LHCN-M2 (cell line): ENCODE measurements around the gene AGMO. TPM values are rescaled to one million over a fixed set of nuclear protein-coding genes. Genes with fewer than 3 reads are reported as not detected.
"Not testable (repeated sequence)": the region's sequence is repeated elsewhere in the genome, so short reads cannot be mapped to it uniquely, and the experiment has no call there.

ENCODE experiments used
- DNase-seq: peaks from one replicate; pipeline ENCODE4 v3.0.0-alpha.2; 2012; ENCODE audit warnings: low read depth
- total RNA-seq: library from RNA; depleted of rRNA; stranded (reverse); fragments of >200 nt; gene quantifications from 2 replicates; pipeline ENCODE4 v1.2.3, GENCODE V29; 2014

The AGMO gene
- total RNA-seq, 1 experiment from 2014 or later: not detected

DNA sequence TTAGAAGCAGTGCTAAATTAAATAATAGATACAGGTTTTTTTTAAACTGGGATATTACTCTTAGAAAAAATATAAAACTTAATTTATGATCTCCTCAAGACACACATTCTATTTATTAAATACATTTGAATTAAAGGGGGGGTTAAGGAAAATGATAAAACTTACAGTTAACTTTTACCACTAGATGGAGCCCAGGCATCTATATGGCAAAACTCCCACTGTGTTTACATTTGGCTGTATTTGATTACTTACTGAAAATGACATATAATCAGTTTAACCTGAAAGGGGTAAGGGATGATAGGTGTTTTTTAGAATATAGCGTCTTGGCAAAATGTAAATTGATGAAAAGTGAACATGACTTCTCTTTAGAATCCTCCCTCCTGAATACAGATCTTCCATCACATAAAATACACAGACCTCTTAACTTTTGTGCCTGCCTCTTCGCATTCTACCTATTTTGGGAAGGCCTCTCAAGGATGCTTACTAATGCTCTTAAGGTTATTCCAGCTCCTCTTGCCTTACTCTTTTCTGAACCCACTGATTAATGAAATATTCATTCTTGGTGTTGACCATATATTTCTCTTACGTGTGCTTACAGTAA, 235.7 kb downstream of the AGMO start:
- peak; percentile 52 for DNase-seq

DNA sequence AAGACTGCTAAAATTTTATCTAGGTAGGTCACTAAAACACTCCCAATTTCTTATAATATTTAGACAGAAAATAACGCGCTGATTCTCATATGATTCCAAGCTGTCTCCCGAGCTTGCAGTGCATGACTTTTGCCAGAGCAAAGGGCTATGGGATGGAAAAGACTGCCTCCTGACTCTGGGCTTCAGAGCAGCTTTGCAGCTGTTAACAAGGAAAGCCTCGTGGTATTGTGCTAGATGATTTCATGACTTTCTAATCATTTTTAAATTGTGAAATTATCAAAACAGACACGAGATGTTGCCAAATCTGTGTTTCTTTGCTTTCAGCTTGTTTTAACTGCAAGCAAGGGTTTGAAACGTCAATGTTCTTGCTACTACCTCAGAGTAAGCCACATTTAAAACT, 238.3 kb downstream of the AGMO start:
- peak; percentile 71 for DNase-seq

DNA sequence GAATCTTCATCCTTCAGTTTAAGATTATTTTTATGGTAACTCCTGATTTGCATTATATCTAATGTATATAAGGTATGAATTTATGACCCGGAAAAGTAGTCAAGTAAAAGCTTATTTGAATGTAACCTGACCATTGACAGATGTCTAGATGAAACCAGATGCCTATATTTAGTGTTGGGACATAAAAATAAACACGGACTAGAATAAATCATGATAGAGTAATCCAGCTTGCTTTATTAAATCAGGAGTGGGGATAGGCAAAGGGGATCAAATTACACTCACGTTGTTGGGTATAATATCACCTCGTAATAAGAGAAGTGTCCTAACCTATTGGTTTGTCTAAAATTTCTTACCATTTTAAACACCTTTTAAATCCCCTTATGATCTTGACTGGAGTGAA, 244.6 kb downstream of the AGMO start:
- DNase-seq: no peak

DNA sequence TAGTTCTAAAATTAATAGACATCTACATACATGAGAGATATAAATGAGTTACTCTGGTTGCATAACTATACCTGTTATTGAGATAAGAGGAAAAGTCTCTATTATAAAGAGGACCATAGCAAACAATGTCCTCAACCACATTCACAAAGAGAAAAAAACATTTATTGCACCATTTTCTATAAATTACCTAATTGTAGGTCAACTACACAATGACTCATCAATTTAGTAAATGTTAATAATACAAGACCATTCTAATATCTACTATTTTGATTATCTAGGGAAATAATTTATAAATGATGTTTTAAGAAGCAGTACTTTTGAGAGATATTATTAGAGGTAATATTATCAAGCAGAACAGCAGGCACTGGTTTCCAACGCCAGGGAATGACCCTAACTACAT, 246.1 kb downstream of the AGMO start:
- no peak for DNase-seq

DNA sequence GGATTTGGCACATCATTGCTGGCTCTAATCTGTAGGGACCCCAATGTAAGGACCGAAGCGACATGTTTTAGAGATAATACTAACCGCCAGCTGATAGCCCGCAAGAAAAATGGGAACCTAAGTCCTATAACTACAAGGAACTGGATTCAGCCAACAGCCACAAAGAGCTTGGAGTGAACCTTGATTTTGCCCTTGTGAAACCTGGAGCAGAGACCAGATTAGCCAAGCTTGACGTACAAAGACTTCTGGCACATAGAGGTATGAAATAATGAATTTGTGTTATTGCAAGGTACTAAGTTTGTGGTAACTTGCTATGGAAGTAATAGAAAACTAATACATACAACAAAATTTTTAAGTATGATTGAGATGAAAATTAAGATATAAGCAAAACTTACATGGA, 246.9 kb downstream of the AGMO start:
- no peak for DNase-seq

DNA sequence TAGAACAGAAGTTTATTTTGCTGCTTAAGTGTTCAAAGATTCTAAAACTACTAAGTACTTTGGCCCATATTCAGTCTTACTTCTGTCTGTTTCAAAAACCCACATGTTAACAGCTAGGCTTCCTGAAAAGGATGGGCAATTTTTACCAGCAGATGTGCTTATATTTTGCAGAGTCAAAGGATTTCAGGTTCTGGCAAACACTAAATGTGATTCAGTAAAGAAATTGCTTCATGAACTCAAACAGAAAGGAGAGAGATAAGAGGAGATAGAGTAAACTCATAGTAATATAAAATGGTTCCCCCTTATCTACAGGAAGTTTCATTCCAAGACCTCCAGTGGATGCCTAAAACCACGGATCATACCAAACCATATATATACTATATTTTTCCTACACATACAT, 248.5 kb downstream of the AGMO start:
- no peak for DNase-seq

DNA sequence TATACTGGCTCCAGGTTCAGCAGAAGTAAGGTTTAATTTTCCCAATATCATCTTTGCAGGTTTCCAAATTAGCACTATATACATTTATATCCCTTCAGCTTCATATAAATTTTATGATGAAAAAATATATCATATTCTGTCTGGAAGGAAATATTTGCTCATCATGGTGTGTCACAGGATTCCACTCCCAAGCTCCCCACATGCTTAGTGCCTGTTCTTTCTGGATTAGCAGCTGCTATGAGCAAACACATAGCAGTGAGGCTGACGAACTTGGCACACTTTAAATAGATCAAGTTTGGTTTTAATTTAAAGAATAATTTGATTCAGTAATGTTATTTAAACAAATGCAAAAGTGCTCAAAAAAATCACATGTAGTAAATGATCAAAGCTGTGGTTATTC, 251.9 kb downstream of the AGMO start:
- DNase-seq: peak; percentile 83

DNA sequence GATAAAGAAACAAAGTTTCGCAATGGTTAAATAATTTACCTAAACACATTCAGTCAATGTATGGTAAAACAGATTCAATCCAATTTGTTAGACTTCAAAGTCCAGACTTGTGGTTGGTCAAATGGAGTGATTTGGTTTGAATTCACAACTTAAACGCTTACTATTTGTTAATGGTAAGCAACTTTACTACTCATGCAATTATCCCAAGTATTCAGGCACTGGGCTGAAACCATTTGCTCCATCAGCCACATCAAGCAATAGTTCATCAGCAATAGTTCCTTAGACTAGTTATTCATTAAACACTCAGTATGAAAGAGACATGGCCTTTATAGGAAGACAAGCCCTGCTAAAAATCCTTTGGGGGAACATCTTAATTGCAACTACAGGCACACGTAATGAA, 253.0 kb downstream of the AGMO start:
- no peak for DNase-seq

DNA sequence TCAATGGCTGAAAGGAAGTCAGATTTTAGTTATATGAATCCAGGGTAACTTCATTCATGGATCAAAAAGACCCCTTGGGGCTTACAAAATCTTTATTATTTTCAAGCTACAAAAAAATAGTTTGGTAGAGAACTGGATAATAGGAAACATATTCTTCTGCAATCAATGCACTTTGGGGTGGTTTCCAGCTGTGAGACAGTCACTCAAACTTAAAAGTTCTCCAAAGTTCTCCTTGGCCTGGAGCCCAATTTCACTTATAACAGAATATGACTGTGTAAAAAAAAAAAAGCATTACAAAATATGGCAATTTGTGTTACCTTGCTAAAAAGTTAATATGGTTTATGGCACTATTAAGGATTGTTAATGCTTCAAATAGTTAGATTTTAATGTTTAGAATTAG, 255.5 kb downstream of the AGMO start:
- DNase-seq: peak; percentile 14

DNA sequence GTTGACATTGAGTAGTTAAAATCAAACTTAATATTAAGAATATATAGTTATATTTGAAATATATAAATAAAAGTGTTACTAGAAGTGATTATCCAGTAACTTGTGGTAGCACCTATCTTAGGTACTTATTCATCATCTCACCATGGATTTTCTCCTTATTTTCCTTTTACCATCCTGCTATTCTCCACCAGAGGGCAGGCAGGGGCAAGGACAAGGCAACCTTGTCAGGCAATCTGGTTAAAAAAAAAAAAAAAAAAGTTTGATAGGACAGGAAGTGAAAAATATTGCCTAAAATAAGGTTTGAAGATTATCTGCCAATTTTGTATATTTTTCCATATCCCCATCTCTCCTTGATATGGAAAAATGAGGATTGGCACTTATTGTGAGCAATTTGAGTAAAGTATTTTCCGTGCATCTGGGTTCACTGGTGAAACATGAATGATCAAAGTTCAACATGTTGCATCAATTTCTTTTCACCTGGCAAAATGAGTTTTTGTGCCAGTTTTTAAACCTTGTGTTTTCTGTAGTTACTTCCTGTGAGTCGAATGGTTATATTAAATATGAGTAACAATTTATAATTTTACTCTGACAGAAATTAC, 256.7 kb downstream of the AGMO start:
- DNase-seq: peak; percentile 65

DNA sequence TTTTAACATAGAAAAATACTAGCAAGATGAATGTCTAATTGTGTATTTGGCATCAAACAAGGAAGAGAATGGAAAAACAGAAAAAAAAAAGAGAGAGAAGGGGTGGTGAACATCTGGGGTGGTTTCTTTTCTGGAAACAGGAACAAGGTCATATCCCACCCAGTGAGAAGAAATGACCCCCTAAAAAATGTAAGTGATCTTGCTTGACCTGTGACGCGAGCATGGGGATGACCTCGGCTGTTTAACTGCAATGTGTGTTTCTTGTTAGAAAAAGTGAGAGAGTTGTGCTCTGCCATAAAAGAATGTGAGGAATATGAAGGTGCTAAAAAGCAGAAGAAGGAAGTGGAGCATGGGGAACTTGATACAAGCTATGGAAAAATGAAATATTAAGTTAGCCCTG, 258.5 kb downstream of the AGMO start:
- no peak for DNase-seq

DNA sequence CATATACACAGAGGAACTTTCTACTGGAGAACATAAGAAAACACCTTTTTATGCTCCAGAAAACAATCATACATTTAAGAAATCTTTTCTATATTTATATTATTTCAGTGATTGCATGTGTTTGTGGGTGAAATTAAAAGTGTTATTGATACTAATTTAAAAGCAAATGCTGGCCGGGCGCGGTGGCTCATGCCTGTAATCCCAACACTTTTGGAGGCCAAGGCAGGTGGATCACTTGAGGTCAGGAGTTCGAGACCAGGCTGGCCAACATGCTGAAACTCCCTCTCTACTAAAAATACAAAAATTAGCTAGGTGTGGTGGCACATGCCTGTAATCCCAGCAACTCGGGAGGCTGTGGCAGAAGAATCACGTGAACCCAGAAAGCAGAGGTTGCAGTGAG, 260.8 kb downstream of the AGMO start:
- DNase-seq: not testable (repeated sequence)

DNA sequence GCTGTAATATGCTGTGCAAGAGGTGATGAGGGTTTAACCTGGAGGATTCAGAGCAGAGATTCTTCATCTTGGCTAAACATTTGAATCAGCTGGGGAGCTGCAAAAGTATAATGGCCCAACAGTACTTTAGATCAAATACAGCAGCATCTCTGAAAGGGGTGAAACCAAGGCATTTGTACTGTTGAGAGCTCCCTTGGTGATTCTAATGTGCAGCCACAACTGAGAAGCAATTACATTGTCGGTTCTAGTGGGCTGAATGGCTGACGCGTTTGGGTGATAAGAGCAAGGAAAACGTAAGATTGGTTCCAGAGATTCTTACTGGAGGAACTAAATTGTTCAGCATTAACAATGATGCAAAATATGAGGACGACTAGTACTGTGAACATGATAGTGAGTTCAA, 269.7 kb downstream of the AGMO start:
- no peak for DNase-seq

DNA sequence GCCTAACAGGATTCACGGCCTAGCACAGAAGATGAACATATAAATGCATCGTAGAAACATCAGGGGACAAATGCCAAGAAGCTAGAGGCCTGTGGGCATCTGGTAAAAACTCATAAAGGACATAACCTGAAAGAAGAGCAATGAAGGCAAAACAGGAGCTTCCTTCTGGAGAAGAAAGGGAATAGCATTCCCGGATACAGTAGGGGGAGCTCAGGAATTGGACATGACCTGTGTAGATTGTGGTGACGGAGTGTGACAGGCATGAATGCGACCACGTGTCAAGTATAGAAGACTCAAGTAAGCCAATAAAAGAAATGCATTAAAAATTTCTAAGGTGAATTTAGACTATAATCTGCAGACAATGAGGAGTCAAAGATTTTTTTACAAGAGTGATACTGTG, 270.1 kb downstream of the AGMO start:
- DNase-seq: no peak

DNA sequence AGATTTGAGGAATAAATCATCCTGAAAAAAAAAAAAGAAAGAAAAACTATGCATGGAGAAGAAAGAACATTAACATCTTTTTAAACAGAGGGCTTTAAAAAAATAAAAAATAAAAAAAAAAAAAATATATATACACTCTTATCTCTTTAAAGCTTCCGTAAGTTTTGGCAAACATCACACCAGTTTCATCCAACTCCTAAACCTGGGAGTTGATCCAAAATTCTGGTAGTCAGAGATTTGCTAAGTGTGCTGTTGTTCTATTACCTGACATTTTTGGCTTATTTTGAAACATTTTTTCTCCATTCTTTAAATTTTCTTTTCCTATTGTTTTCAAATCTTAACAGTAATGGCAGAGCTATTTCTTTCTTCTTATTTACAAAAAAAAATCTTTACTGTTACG, 273.1 kb downstream of the AGMO start:
- no peak for DNase-seq

DNA sequence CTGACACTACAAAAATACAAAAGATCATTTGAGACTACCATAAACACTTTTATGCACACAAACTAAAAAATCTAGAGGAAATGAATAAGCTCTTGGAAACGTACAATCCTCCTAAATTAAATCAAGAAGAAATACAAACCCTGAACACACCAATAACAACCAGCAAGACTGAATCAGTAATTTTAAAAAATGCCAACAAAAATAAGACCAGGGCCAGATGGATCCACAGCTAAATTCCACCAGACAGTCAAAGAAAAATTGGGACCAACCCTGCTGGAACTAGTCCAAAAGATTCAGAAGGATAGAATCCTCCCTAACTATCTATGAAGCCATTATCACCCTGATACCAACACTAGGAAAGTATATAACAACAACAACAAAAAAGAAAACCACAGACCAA, 277.4 kb downstream of the AGMO start:
- DNase-seq: no peak

DNA sequence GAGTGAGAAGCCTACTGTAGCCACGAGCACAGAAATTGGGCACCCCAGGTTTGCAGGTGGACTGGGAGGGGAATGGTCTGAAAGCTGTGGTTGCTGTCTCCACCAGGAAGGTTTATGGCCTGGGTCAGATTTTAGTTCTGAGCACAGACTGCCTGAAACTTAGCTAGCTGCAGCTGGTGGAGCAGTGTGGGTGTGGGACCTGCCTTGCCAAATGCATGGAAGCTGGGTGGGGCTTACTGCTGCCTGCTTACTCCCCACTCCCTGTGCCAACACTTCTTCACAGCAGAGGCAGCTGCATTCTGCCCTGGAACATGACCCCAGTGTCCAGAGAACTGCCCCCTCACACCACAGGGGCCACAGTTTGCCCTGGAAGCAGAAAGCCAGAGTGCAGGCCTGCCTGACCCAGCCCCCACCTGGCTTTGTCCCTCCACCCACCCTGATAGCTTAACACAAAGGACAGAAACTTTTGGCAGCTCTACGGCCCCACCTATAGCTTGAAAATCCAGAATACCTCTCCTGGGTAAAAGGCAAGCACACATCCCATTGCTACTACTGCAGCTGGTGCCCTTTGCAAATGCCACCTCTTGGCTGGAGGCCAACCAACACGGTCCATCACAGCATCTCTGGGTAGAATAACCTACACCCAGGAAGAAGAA, 281.6 kb downstream of the AGMO start:
- peak; percentile 28 for DNase-seq

DNA sequence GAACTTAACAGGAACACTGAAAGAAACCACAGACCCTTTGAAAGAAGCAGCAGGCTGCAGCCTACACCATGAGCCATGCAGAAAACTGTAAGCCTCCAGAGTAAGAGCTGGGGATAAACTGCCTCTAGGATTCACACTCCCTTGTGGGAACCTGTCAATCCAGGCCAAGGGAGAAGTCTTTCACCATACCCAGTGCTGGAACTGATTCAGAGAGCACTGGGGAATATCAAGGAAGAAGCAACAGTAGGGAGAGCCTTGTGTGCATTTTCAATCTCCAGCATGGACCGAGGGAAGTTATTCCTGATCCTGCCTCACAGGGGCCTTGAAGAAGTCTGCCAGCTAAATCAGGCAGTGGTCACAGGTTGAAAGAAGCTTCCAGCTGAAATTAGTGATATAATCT, 282.2 kb downstream of the AGMO start:
- no peak for DNase-seq

DNA sequence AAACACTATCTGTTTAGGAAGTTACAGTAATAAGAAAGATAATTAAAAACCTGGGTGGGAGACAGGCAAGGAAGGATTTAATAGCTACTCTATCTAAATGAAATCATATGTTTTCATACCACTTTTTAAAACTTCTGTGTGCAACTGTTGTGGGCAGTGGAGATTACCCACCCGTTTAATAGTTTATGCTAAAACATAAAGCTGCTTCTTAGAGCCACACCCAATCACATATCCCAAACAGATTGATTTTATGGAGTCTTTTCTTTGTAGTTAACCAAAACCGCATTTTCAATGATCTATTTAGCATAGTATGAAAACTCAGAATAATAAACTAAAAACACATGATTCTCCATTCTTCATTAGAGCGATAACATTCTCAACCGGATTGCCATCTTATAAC, 304.1 kb downstream of the AGMO start:
- DNase-seq: no peak

DNA sequence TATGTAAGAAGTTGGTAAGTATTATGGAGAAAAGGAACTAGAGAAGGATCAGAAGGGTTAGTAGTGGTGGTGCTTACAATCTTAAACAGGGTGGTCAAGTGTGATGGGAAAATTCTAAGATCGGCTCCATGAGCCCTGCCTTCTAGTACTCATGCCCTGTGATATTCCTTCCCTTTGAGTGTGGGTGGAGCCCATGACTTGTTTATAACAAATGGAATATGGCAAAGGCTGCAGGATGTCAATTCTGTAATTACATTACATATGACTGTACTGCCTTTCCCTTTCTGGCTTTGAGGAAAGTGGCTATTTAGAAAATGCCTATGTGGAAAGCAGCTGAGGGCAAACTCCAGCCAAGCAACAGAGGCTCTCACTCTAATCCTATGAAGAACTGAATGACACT, 309.6 kb downstream of the AGMO start:
- no peak for DNase-seq

DNA sequence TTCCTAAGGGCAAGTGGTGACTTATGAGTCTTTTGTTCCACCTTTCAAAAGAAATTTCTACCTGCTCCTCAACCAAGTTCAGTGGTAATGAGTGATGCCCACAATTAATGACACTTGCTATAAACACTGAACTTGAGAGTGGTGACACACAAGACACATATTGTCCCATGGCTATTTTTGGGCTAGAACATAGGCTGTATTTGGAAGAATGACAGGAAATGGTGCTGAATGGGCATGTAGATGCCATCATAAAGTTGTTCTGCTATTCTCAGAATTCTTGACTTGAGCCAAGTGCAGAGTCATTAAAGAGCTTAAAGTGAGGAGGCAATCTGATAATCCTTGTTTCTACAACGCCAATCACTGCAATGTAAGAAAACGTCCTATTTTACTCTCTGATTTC, 313.3 kb downstream of the AGMO start:
- no peak for DNase-seq

DNA sequence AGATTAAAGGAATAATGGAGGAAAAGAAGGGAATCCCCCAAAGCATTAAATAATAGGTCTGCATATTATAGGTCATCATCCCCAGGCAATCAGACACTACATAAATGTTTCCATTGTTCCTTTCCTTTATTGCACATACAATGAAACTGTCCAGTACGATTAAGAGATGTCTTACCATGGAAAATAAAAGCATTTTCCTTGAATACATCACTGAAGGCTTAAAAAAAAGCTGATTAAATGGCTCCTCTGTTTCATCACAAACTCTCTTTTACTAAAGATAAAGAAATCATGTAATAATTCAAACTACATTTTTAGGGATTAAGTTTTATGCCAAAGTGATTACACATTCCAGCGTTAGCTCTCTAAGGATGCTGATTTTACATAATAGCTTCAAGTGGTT, 316.0 kb downstream of the AGMO start:
- DNase-seq: no peak

DNA sequence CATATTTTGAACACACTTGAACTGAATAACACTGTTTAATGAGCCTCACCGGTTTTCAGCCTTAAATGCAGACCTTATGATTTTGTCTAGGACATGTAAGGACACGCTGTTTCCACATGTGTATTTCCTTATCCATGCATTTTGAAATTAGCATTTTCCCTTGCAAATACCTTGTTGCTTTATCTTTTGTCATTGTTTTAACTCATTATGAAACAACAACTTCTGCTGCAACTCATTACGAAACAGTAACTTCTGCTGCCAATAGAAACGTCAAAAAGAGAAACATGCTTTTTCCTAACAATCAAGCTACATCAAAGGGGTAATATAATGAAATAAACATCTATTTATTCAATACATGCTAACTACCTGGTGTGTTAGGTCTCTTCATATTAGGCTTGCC, 322.0 kb downstream of the AGMO start:
- no peak for DNase-seq

DNA sequence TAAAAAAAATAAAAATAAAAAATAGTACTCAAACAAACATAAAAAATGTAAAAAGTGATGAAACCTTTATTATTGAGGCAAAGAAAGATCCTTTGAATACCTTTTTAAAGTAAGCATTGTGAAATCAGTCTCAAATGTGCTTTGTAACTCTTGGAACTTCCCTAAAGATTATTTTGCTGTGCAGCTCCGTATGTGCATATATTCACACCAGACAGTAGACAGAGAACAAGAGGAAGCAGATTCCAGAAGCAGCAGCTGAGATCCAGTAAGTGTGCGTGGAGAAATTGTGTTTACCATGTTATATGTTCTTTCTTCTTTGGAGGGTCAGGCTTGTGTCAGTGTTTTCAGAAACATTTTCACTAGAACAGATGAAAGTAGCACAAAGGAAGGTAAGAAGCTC, 324.9 kb downstream of the AGMO start:
- no peak for DNase-seq
